HL-60 (cell line): ENCODE measurements around the gene HIF1A.
"Not testable (repeated sequence)": the region's sequence is repeated elsewhere in the genome, so short reads cannot be mapped to it uniquely, and the experiment has no call there.

Source experiments
- DNase-seq, 2 experiments: peaks; one replicate each; pipeline ENCODE4 v3.0.0-alpha.2; 2010 to 2020; ENCODE audit warnings: low read depth in 1 of 2, low spot score in 1 of 2
- H3K27ac ChIP-seq: fragments of 250-450 bp; sonication (Bioruptor Pico); replicated peaks from 2 replicates; pipeline ENCODE4 v1.5.1; 2020; ENCODE audit warnings: mild to moderate bottlenecking, moderate library complexity
- H3K27me3 ChIP-seq: fragments of 250-450 bp; sonication (Bioruptor Pico); 2 replicates; pipeline ENCODE4 v1.5.1; 2021; ENCODE audit warnings: mild to moderate bottlenecking, moderate library complexity; ENCODE audit not compliant: insufficient read depth, poor library complexity, severe bottlenecking
- H3K4me3 ChIP-seq: replicated peaks from 2 replicates; pipeline ENCODE4 v1.5.1; 2011; ENCODE audit warnings: mild to moderate bottlenecking, control low read depth, low read length; ENCODE audit not compliant: insufficient read depth
- GABPA ChIP-seq: IDR thresholded peaks from 2 replicates; pipeline ENCODE4 v1.6.1; 2012; ENCODE audit warnings: low read depth
- POLR2AphosphoS5 ChIP-seq: IDR thresholded peaks from 2 replicates; pipeline ENCODE4 v1.6.1; 2012; ENCODE audit warnings: low read depth
- SPI1 ChIP-seq: IDR thresholded peaks from 2 replicates; pipeline ENCODE4 v1.6.1; 2012; ENCODE audit warnings: low read depth, mild to moderate bottlenecking, borderline replicate concordance
- TF ChIP-seq, protein P1 (sequence below): IDR thresholded peaks from one replicate; pipeline ENCODE4 v1.5.1; 2011; ENCODE audit warnings: low read length, control low read depth, inconsistent platforms; ENCODE audit not compliant: insufficient read depth
- TF ChIP-seq, protein P2 (sequence below): IDR thresholded peaks from 2 replicates; pipeline ENCODE4 v1.6.1; 2012; ENCODE audit warnings: low read depth; ENCODE audit not compliant: insufficient replicate concordance

HIF1A gene

DNA sequence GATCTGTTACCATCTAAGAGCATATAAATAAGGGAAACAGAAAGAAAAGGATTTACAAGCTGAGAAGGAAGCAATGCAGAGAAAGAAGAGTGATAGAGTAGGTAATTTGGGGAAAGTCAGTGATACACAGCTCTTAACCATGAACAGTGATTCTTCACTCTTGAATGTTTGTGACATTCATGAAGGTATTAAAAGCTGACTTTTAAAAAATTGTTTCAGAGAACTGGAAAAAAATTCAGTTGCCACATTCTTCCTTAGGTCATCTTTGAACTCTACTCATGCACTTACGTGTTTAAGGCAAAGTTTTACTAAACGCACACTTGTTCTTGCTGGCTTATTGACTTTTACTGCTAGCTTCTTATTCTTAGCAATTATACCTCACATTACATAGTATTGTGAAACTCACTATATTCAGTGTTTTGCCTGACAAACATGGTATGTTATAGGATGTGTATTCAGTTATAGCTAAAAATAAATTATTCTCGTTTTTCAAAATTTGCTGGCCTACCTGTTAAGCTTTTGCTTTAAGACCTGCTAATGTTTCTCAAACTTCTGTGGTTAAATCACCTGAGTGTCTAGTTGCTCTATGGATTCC lies 10.9 kb downstream of the HIF1A start:
- DNase-seq: no peak
- TF ChIP-seq SPI1 (no peak), GABPA (no peak), POLR2AphosphoS5 (no peak)
- TF ChIP-seq, protein P1, sequence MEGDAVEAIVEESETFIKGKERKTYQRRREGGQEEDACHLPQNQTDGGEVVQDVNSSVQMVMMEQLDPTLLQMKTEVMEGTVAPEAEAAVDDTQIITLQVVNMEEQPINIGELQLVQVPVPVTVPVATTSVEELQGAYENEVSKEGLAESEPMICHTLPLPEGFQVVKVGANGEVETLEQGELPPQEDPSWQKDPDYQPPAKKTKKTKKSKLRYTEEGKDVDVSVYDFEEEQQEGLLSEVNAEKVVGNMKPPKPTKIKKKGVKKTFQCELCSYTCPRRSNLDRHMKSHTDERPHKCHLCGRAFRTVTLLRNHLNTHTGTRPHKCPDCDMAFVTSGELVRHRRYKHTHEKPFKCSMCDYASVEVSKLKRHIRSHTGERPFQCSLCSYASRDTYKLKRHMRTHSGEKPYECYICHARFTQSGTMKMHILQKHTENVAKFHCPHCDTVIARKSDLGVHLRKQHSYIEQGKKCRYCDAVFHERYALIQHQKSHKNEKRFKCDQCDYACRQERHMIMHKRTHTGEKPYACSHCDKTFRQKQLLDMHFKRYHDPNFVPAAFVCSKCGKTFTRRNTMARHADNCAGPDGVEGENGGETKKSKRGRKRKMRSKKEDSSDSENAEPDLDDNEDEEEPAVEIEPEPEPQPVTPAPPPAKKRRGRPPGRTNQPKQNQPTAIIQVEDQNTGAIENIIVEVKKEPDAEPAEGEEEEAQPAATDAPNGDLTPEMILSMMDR: no peak
- Histone ChIP-seq H3K27me3 (no peaks in the 10 kb centered on the region), H3K27ac (no peak overlapping the region), H3K4me3 (no peak overlapping the region)

DNA sequence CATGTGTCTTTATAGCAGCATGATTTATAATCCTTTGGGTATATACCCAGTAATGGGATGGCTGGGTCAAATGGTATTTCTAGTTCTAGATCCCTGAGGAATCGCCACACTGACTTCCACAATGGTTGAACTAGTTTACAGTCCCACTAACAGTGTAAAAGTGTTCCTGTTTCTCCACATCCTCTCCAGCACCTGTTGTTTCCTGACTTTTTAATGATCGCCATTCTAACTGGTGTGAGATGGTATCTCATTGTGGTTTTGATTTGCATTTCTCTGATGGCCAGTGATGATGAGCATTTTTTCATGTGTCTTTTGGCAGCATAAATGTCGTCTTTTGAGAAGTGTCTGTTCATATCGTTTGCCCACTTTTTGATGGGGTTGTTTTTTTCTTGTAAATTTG lies 12.5 kb downstream of the HIF1A start:
- not testable (repeated sequence) for H3K4me3 ChIP-seq, DNase-seq, H3K27me3 ChIP-seq, H3K27ac ChIP-seq

DNA sequence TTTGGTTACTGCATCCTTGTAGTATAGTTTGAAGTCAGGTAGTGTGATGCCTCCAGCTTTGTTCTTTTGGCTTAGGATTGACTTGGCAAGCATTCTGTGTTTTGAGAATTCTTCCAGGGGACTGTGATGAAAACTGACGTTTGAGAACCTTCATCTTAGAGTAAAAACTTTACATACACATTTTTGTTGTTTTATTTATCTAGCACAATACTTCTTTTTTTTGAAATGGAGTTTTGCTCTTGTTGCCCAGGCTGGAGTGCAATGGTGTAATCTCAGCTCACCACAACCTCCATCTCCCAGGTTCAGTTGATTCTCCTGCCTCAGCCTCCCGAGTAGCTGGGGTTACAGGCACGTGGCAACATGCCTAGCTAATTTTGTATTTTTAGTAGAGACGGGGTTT lies 13.4 kb downstream of the HIF1A start:
- H3K27ac ChIP-seq, H3K27me3 ChIP-seq, DNase-seq, H3K4me3 ChIP-seq: not testable (repeated sequence)

DNA sequence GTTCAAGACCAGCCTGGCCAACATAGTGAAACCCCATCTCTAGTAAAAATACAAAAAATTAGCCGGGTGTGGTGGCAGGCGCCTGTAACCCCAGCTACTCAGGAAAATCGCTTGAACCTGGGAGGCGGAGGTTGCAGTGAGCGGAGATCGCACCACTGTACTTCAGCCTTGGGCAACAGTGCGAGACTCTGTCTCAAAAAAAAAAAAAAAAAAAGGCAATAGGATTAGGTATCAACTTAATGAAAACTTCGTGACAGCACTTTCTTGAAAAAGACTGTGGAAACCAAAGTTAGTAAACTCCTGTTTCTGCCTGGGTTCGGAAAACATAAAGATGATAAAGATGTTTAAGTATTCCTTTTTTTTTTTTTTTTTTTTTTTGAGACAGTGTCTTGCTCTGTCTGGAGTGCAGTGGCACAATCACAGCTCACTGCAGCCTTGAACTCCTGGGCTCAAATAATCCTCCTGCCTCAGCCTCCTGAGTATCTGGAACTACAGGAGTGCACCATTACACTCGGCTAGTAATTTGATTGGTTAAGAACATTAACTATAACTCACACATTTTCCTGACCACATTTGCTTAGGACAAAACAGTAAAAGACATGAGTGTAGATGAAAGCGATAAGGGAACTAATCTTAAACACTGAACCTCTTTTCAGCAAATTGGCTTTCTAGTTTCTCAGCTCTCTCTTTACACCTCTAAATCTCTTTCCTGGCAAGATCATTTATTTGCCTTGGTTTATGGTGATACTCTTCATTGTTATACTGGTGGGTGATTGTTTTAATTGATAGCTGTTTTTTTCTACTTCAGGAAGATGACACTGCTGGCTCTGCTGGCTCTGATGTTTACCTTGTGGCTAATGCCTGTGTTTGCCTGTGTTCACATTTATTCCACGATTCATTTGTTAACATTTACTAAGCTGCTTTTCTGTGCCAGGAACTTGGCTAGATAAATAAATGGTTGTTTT lies 15.8 kb downstream of the HIF1A start:
- Histone ChIP-seq H3K27me3 (no peaks in the 10 kb centered on the region), H3K4me3 (no peak overlapping the region), H3K27ac (no peak overlapping the region)
- no peak for DNase-seq
- TF ChIP-seq, protein P2, sequence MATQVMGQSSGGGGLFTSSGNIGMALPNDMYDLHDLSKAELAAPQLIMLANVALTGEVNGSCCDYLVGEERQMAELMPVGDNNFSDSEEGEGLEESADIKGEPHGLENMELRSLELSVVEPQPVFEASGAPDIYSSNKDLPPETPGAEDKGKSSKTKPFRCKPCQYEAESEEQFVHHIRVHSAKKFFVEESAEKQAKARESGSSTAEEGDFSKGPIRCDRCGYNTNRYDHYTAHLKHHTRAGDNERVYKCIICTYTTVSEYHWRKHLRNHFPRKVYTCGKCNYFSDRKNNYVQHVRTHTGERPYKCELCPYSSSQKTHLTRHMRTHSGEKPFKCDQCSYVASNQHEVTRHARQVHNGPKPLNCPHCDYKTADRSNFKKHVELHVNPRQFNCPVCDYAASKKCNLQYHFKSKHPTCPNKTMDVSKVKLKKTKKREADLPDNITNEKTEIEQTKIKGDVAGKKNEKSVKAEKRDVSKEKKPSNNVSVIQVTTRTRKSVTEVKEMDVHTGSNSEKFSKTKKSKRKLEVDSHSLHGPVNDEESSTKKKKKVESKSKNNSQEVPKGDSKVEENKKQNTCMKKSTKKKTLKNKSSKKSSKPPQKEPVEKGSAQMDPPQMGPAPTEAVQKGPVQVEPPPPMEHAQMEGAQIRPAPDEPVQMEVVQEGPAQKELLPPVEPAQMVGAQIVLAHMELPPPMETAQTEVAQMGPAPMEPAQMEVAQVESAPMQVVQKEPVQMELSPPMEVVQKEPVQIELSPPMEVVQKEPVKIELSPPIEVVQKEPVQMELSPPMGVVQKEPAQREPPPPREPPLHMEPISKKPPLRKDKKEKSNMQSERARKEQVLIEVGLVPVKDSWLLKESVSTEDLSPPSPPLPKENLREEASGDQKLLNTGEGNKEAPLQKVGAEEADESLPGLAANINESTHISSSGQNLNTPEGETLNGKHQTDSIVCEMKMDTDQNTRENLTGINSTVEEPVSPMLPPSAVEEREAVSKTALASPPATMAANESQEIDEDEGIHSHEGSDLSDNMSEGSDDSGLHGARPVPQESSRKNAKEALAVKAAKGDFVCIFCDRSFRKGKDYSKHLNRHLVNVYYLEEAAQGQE: no peak
- TF ChIP-seq GABPA (no peak), SPI1 (no peak), POLR2AphosphoS5 (no peak)
- TF ChIP-seq, protein P1: no peak

DNA sequence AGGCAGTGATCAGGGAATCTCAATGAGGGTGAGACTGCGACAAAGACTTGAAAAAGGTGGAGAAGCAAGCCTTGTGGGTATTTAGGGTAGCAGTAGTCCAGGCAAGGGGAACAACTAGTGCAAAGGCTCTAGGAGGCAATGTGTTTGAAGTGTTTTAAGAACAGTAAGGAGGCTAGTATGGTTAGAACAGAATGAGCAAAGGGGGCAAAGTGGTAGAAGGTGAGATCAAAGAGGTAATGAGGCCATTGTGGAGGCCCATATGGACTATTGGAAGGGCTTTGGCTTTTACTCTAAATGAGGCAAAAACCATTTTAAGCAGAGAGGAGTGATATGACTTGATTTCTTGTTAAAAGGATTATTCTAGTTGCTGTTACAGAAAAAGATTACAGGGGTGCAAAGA lies 16.8 kb downstream of the HIF1A start:
- Histone ChIP-seq H3K27me3 (no peaks in the 10 kb centered on the region), H3K27ac (no peak overlapping the region), H3K4me3 (no peak overlapping the region)
- DNase-seq: no peak
- TF ChIP-seq GABPA (no peak), POLR2AphosphoS5 (no peak), SPI1 (no peak)
- TF ChIP-seq, protein P2: no peak
- TF ChIP-seq, protein P1: no peak
